ENCODE measurements around the gene UGT3A2. TPM values are rescaled to one million over a fixed set of nuclear protein-coding genes. Genes with fewer than 3 reads are reported as not detected.
A peak's percentile ranks its signal among the peaks of the same experiment; 100 is the strongest.

Gene UGT3A2
- total RNA-seq, 1 experiment from 2014 or later = 529 TPM

GRCh38 chr5:36029914-36030313 lies 36.8 kb downstream of the UGT3A2 start:
- Histone ChIP-seq H3K9me3 (ENCODE audit: low read depth, low read length, poor library complexity, severe bottlenecking) (peaks cover 3% of the 10 kb centered on the region), H3K36me3 (ENCODE audit: insufficient read depth, low read length, poor library complexity, severe bottlenecking) (peaks cover 29% of the 10 kb centered on the region), H3K27me3 (replicated peaks; ENCODE audit: insufficient read depth, low read depth, low read length, poor library complexity) (no peaks in the 10 kb centered on the region), H3K4me3 (ENCODE audit: low read depth, low read length, poor library complexity, severe bottlenecking) (no peak overlapping the region), H3K27ac (ENCODE audit: low read depth, low read length, poor library complexity, severe bottlenecking) (peak overlapping the region; percentile 27), H3K4me1 (ENCODE audit: insufficient read depth, low read length, poor library complexity, severe bottlenecking) (no peaks in the 10 kb centered on the region)
- DNase-seq (ENCODE audit: low spot score) = no peak
- TF ChIP-seq CTCF (conservative IDR thresholded peaks at IDR 0.05; ENCODE audit: low read depth, low read length) (no peak), EZH2 (IDR thresholded peaks at IDR 0.05; ENCODE audit: borderline replicate concordance, low read depth, low read length, poor library complexity, severe bottlenecking) (no peak)
- BruUV-seq (replicated peaks) = no TSS peak
- ChIA-PET CTCF (no interaction called here), POLR2A (ENCODE audit: low non-redundant PET) (no interaction called here)
- intact Hi-C loops (cut with micrococcal nuclease; ENCODE audit: unreplicated experiment) = no loop called here

- CTCF ChIA-PET = no interaction called here
- peaks cover 19% of the 10 kb centered on the region for H3K36me3 ChIP-seq (ENCODE audit: insufficient read depth, low read length, poor library complexity, severe bottlenecking)
- DNase-seq (ENCODE audit: low spot score) = no peak
- no peak overlapping the region for H3K4me3 ChIP-seq (ENCODE audit: low read depth, low read length, poor library complexity, severe bottlenecking)
- POLR2A ChIA-PET (ENCODE audit: low non-redundant PET) = no interaction called here
- H3K27ac ChIP-seq (ENCODE audit: low read depth, low read length, poor library complexity, severe bottlenecking) = no peak overlapping the region
- TF ChIP-seq CTCF (conservative IDR thresholded peaks at IDR 0.05; ENCODE audit: low read depth, low read length) = no peak
- no peak for TF ChIP-seq EZH2 (IDR thresholded peaks at IDR 0.05; ENCODE audit: borderline replicate concordance, low read depth, low read length, poor library complexity, severe bottlenecking)
- BruUV-seq (replicated peaks) = no TSS peak
- H3K9me3 ChIP-seq (ENCODE audit: low read depth, low read length, poor library complexity, severe bottlenecking) = peaks cover 13% of the 10 kb centered on the region
- H3K4me1 ChIP-seq (ENCODE audit: insufficient read depth, low read length, poor library complexity, severe bottlenecking) = no peaks in the 10 kb centered on the region
- intact Hi-C loops (cut with micrococcal nuclease; ENCODE audit: unreplicated experiment) = no loop called here
- H3K27me3 ChIP-seq (replicated peaks; ENCODE audit: insufficient read depth, low read depth, low read length, poor library complexity) = no peaks in the 10 kb centered on the region
Measured at GRCh38 chr5:36028816-36029465, 37.7 kb downstream of the UGT3A2 start.

GRCh38 chr5:36027711-36028110 lies 39.0 kb downstream of the UGT3A2 start:
- CTCF ChIA-PET = no interaction called here
- no peaks in the 10 kb centered on the region for H3K27me3 ChIP-seq (replicated peaks; ENCODE audit: insufficient read depth, low read depth, low read length, poor library complexity)
- intact Hi-C loops (cut with micrococcal nuclease; ENCODE audit: unreplicated experiment) = no loop called here

More at GRCh38 chr5:36027711-36028110, 39.0 kb downstream of the UGT3A2 start:
- POLR2A ChIA-PET (ENCODE audit: low non-redundant PET) = no interaction called here
- DNase-seq (ENCODE audit: low spot score) = no peak
- no peak for TF ChIP-seq CTCF (conservative IDR thresholded peaks at IDR 0.05; ENCODE audit: low read depth, low read length)
- TF ChIP-seq EZH2 (IDR thresholded peaks at IDR 0.05; ENCODE audit: borderline replicate concordance, low read depth, low read length, poor library complexity, severe bottlenecking) = no peak
- Histone ChIP-seq H3K9me3 (ENCODE audit: low read depth, low read length, poor library complexity, severe bottlenecking) (peaks cover 14% of the 10 kb centered on the region), H3K36me3 (ENCODE audit: insufficient read depth, low read length, poor library complexity, severe bottlenecking) (peaks cover 7% of the 10 kb centered on the region), H3K4me1 (ENCODE audit: insufficient read depth, low read length, poor library complexity, severe bottlenecking) (no peaks in the 10 kb centered on the region), H3K27ac (ENCODE audit: low read depth, low read length, poor library complexity, severe bottlenecking) (no peak overlapping the region), H3K4me3 (ENCODE audit: low read depth, low read length, poor library complexity, severe bottlenecking) (no peak overlapping the region)
- BruUV-seq (replicated peaks) = TSS peak; percentile 2

All from A673 (cell line).